ENCODE measurements around the gene KSR1.

The KSR1 gene

GRCh38 chr17:27591986-27592385, 135.7 kb downstream of the KSR1 start:
- no peak for DNase-seq (ENCODE audit: low spot score)

GRCh38 chr17:27593232-27593856, 137.1 kb downstream of the KSR1 start:
- DNase-seq (ENCODE audit: low spot score), result no peak

- no peak for DNase-seq (ENCODE audit: low spot score)
These were observed 137.6 kb downstream of the KSR1 start for GRCh38 chr17:27593857-27594255.

DNA sequence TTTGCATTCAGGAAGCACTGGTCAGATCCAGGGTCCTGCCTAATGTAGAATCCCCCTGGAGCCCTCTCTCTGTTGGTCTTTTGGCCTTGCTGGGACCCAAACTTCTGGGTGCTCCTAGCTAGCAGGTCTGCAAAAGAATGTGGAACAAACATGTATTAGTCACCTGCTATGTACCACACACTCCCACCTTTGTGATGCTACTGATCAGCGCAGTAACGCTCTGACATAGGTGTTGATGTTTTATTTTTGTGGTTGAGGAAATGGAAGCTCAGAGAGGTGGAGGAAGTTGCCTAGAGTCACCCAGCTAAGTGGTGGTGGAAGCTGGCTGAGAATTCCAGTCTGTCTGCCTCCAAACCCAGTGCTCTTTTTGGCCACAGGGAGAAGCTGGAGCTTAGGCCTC, 139.0 kb downstream of the KSR1 start:
- DNase-seq (ENCODE audit: low spot score), result no peak

DNA sequence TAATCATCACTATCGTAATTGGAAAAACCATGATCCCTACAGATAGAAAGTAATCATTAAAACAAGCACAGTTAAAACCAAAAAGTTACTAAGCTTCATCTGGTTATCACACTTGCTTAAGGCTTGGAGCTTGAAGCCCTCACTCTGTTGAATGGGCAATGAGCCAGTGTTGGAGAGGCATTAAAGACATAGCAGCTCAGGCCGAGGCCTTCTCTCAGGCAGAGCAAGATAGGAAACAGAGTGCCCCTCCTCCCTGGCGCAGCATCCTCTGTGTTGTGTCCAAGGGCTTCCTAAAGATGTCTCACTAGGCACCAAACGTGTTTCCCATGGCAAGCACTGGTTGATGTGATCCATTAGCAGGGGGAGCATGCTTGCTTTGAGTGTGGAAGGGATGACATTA, 139.8 kb downstream of the KSR1 start:
- DNase-seq (ENCODE audit: low spot score), result no peak

DNA sequence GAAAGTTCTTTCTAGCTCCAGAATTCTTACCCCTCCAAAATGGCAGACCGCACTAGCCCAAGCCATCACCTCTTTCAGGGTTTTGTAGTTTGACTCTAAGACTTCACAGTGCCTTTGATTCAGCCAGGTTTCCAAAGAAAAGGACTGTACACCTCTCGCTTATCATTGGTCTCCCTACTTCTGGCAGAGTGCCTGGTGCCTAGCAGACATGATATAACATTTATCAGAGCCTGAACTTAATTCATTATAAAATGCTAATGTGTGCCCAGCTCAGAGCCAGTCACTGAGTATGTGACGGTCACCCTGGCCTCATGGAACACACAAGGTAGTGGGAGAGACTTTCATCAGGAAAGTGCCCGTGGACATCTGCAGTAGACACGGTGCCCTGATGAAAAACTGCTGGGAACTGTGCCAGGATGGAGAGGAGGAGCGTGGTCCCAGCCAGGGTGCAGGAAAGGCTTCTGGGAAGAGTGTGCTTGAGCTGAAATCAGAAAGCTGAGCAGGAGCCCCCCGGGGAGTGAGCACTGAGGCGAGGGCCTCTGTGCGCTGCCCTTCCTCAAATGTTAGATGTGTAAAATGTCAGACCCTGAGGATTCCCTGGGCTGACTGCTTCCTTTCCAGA, 140.4 kb downstream of the KSR1 start:
- DNase-seq (ENCODE audit: low spot score), result no peak

GRCh38 chr17:27597188-27597580, 140.9 kb downstream of the KSR1 start:
- no peak for DNase-seq (ENCODE audit: low spot score)

DNA sequence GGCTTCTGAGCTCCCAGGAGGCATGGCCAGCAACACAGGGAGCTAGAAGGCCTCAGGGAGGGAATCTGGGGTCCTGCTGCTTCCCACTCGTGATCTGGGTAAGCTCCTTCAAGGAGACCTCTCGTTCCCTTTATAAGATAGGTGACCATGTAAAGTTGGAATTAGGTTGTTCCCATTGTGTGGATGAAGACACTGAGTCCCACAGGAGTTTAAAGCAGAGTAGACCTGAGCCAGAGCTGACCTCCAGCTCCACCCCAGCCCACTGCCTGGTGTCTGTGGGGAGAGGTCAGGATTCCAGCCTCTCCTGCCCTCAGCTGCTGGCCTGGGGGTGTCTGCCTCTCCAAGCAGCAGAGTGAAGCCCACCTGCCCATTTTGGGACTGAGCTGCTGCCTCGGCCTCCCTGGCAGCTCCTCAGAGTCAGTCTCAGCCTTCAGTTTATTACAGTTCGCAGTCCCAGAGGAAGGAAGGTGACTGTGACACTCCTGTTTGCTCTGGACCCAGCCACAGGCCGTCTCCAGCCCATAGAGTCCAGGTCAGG, 141.6 kb downstream of the KSR1 start:
- DNase-seq (ENCODE audit: low spot score), result no peak

GRCh38 chr17:27598337-27599050, 142.2 kb downstream of the KSR1 start:
- DNase-seq (ENCODE audit: low spot score), result no peak

GRCh38 chr17:27600471-27600870, 144.2 kb downstream of the KSR1 start:
- DNase-seq (ENCODE audit: low spot score), result no peak

GRCh38 chr17:27601069-27601974, 145.1 kb downstream of the KSR1 start:
- DNase-seq (ENCODE audit: low spot score), result peak; percentile 84

DNA sequence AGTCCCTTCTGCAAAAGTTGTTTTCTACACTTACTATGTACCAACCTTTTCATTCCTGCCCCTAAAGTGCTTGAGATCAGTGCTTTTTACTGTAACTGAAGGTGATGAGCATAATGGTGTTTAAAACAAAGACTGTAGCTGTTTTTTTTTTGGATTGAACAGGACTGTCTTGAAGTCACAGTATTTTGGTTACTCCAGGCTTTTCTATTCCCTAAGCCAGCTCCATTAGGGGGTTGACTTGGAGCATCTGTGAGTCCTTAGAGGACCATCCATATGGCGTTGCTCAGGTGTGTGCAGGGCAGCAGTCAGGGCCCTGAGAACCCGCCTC, 145.7 kb downstream of the KSR1 start:
- DNase-seq (ENCODE audit: low spot score), result no peak

GRCh38 chr17:27602721-27603420, 146.6 kb downstream of the KSR1 start:
- DNase-seq (ENCODE audit: low spot score), result peak; percentile 71

DNA sequence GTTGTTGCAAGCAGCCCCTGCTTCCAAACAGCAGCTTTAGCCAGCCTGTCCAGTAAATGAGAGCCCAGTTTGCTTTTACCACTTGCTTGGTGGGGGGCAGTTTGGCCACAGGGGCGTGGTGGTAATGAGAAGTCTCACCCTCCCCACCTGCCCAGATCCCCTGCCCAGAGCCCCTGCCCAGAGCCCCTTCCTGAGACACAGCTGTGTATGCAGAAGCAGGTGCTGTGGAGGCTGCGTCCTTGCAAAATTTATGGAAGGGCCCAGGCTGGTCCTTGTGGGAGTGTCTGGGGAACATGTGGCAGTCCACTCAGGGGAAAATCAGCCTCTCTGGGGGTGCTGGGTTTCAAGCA, 147.1 kb downstream of the KSR1 start:
- no peak for DNase-seq (ENCODE audit: low spot score)

- DNase-seq (ENCODE audit: low spot score), result no peak
These were observed 147.9 kb downstream of the KSR1 start for GRCh38 chr17:27603880-27604794.

DNA sequence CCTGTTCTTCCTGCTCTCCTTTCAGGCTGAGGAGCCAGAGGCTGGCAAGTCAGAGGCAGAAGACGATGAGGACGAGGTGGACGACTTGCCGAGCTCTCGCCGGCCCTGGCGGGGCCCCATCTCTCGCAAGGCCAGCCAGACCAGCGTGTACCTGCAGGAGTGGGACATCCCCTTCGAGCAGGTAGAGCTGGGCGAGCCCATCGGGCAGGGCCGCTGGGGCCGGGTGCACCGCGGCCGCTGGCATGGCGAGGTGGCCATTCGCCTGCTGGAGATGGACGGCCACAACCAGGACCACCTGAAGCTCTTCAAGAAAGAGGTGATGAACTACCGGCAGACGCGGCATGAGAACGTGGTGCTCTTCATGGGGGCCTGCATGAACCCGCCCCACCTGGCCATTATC, 149.2 kb downstream of the KSR1 start:
- no peak for DNase-seq (ENCODE audit: low spot score)

DNA sequence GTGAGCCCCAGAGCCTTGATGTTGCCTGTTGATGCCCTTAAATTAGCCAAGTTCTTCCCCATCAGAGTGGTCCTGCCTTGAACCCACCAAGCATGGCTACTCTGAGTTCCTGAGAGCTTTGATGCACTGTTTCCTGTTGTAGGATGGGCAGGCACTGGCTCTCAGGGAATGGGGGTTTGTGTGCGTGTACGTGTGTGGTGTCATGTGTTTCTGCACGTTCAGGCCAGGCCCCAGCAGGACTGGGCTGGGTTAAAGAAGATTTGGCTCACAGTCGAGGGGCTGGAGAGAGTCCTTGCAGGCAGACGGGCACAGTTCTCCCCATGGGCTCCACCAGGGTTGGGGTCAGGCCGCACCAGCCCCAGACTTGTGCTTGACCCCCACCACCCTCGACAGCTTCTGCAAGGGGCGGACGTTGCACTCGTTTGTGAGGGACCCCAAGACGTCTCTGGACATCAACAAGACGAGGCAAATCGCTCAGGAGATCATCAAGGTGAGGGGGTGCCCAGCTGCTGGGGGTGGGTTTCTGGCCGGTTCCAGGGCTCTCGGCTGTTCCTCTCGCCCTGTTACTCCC, 151.4 kb downstream of the KSR1 start:
- DNase-seq (ENCODE audit: low spot score), result no peak

DNA sequence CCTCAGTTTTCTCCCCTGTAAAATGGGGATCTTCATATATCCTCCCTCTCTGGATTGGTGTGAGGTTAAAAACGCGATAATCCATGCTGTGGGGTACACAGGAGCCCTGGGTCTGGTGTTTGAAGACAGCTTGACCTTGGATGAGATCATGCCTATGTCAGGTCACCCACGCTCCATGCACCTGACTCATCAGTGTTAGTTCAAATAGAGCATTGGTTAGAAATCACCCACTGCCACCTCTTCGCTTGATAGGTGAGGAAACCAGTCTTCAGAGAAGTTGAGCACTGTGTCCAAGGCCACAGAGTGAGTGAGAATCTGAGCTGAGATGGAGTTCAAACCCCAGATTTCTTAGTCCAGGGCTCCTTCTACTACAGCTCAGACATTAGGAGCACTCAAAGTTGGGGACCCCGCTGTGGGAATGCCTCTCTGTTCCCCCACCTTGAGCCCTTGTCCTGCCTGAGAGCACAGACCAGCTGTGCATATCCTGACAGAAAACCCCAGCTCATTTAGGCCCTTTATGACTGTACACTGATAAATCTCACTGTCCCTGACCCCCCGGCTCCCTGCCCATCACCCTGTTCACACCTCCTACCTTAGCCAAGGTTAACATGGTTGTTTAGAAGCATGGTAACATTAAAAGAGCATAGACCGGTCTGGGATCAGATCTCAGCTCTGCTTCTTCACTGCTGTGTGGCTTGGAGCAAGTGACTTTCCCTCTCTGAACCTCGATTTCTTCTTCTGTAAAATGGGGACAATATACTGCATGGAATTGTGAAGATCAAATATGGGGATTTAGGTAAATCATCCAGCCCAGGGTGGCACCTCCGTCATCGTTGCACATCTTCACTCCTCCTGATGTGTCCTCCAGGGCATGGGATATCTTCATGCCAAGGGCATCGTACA, 152.3 kb downstream of the KSR1 start:
- DNase-seq (ENCODE audit: low spot score), result no peak

GRCh38 chr17:27609611-27610303, 153.5 kb downstream of the KSR1 start:
- peak; percentile 11 for DNase-seq (ENCODE audit: low spot score)

All from CD4-positive, alpha-beta T cell treated with Interleukin-15 for 4 hours (primary cell).